Measurements from ENCODE around the gene CCDC88A.
"Not testable (repeated sequence)": the region's sequence is repeated elsewhere in the genome, so short reads cannot be mapped to it uniquely, and the experiment has no call there.

Gene CCDC88A, protein sequence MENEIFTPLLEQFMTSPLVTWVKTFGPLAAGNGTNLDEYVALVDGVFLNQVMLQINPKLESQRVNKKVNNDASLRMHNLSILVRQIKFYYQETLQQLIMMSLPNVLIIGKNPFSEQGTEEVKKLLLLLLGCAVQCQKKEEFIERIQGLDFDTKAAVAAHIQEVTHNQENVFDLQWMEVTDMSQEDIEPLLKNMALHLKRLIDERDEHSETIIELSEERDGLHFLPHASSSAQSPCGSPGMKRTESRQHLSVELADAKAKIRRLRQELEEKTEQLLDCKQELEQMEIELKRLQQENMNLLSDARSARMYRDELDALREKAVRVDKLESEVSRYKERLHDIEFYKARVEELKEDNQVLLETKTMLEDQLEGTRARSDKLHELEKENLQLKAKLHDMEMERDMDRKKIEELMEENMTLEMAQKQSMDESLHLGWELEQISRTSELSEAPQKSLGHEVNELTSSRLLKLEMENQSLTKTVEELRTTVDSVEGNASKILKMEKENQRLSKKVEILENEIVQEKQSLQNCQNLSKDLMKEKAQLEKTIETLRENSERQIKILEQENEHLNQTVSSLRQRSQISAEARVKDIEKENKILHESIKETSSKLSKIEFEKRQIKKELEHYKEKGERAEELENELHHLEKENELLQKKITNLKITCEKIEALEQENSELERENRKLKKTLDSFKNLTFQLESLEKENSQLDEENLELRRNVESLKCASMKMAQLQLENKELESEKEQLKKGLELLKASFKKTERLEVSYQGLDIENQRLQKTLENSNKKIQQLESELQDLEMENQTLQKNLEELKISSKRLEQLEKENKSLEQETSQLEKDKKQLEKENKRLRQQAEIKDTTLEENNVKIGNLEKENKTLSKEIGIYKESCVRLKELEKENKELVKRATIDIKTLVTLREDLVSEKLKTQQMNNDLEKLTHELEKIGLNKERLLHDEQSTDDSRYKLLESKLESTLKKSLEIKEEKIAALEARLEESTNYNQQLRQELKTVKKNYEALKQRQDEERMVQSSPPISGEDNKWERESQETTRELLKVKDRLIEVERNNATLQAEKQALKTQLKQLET (N-terminal part only)

GRCh38 chr2:55419679-55420438 is at the start of gene CCDC88A:
CCDC88A (minus strand) TSS chr2:55419856; CDS start chr2:55419079, 777 bp downstream.
- H3K27ac ChIP-seq (ENCODE audit: low read length), result no peak within 1 kb of the TSS
- H3K9me3 ChIP-seq (ENCODE audit: control insufficient read depth, low read depth, low read length), result no peaks in the 10 kb centered on the region
- peak within 1 kb of the TSS; percentile 73 for H3K9ac ChIP-seq (ENCODE audit: low read length)
- no peaks in the 10 kb centered on the region for H3K36me3 ChIP-seq (ENCODE audit: control insufficient read depth, low read depth, low read length)
- H3K4me1 ChIP-seq (ENCODE audit: control insufficient read depth, low read depth, low read length), result peaks cover 14% of the 10 kb centered on the region
- H3K27me3 ChIP-seq (ENCODE audit: control insufficient read depth, insufficient read depth, low read length), result no peaks in the 10 kb centered on the region
- H3K4me3 ChIP-seq (ENCODE audit: low read length), result peak within 1 kb of the TSS; percentile 89

GRCh38 chr2:55461679-55462078 is 42.0 kb upstream of the CCDC88A start:
- Histone ChIP-seq H3K9ac (ENCODE audit: low read length) (no peak overlapping the region), H3K27ac (ENCODE audit: low read length) (no peak overlapping the region), H3K9me3 (ENCODE audit: control insufficient read depth, low read depth, low read length) (no peaks in the 10 kb centered on the region), H3K27me3 (ENCODE audit: control insufficient read depth, insufficient read depth, low read length) (no peaks in the 10 kb centered on the region), H3K4me3 (ENCODE audit: low read length) (no peak overlapping the region), H3K36me3 (ENCODE audit: control insufficient read depth, low read depth, low read length) (no peaks in the 10 kb centered on the region), H3K4me1 (ENCODE audit: control insufficient read depth, low read depth, low read length) (no peaks in the 10 kb centered on the region)

- no peaks in the 10 kb centered on the region for H3K4me1 ChIP-seq (ENCODE audit: control insufficient read depth, low read depth, low read length)
- no peak overlapping the region for H3K4me3 ChIP-seq (ENCODE audit: low read length)
- no peak overlapping the region for H3K9ac ChIP-seq (ENCODE audit: low read length)
- no peaks in the 10 kb centered on the region for H3K27me3 ChIP-seq (ENCODE audit: control insufficient read depth, insufficient read depth, low read length)
- no peak overlapping the region for H3K27ac ChIP-seq (ENCODE audit: low read length)
- no peaks in the 10 kb centered on the region for H3K9me3 ChIP-seq (ENCODE audit: control insufficient read depth, low read depth, low read length)
- H3K36me3 ChIP-seq (ENCODE audit: control insufficient read depth, low read depth, low read length), result no peaks in the 10 kb centered on the region
Measured at GRCh38 chr2:55460562-55460961, 40.9 kb upstream of the CCDC88A start.

- Histone ChIP-seq H3K27me3 (ENCODE audit: control insufficient read depth, insufficient read depth, low read length) (no peaks in the 10 kb centered on the region), H3K36me3 (ENCODE audit: control insufficient read depth, low read depth, low read length) (no peaks in the 10 kb centered on the region), H3K4me3 (ENCODE audit: low read length) (no peak overlapping the region), H3K4me1 (ENCODE audit: control insufficient read depth, low read depth, low read length) (no peaks in the 10 kb centered on the region), H3K9ac (ENCODE audit: low read length) (no peak overlapping the region), H3K9me3 (ENCODE audit: control insufficient read depth, low read depth, low read length) (no peaks in the 10 kb centered on the region), H3K27ac (ENCODE audit: low read length) (no peak overlapping the region)
Measured at GRCh38 chr2:55459714-55460274, 40.1 kb upstream of the CCDC88A start.

DNA sequence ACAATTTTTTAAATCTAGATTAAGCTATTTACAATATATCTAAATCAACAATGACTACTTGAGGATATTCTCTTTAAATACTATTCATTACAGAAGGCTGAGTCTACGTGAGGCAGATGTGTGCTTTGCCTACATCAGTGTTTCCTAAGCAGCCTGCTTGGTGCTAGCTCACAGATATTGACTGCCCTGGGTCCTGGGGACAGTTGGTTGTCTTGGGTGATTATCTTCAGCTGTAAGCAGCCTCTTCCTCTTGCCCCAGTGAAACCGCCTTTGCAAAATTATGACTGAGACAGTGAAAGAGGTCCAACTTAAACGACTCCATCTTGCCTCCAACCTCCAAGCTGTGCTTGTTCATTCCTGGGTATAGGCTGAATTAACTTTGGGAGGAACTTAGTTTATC is 39.6 kb upstream of the CCDC88A start:
- no peak overlapping the region for H3K27ac ChIP-seq (ENCODE audit: low read length)
- H3K27me3 ChIP-seq (ENCODE audit: control insufficient read depth, insufficient read depth, low read length), result no peaks in the 10 kb centered on the region
- no peak overlapping the region for H3K9ac ChIP-seq (ENCODE audit: low read length)
- H3K9me3 ChIP-seq (ENCODE audit: control insufficient read depth, low read depth, low read length), result no peaks in the 10 kb centered on the region
- no peaks in the 10 kb centered on the region for H3K36me3 ChIP-seq (ENCODE audit: control insufficient read depth, low read depth, low read length)
- H3K4me1 ChIP-seq (ENCODE audit: control insufficient read depth, low read depth, low read length), result no peaks in the 10 kb centered on the region
- H3K4me3 ChIP-seq (ENCODE audit: low read length), result no peak overlapping the region

GRCh38 chr2:55454121-55454520 is 34.5 kb upstream of the CCDC88A start:
- no peaks in the 10 kb centered on the region for H3K9me3 ChIP-seq (ENCODE audit: control insufficient read depth, low read depth, low read length)
- H3K36me3 ChIP-seq (ENCODE audit: control insufficient read depth, low read depth, low read length), result no peaks in the 10 kb centered on the region
- no peaks in the 10 kb centered on the region for H3K27me3 ChIP-seq (ENCODE audit: control insufficient read depth, insufficient read depth, low read length)
- no peaks in the 10 kb centered on the region for H3K4me1 ChIP-seq (ENCODE audit: control insufficient read depth, low read depth, low read length)
- H3K4me3 ChIP-seq (ENCODE audit: low read length), result no peak overlapping the region
- no peak overlapping the region for H3K9ac ChIP-seq (ENCODE audit: low read length)
- H3K27ac ChIP-seq (ENCODE audit: low read length), result no peak overlapping the region

GRCh38 chr2:55452879-55453278 is 33.2 kb upstream of the CCDC88A start:
- H3K36me3 ChIP-seq (ENCODE audit: control insufficient read depth, low read depth, low read length), result no peaks in the 10 kb centered on the region
- H3K27ac ChIP-seq (ENCODE audit: low read length), result no peak overlapping the region
- H3K9me3 ChIP-seq (ENCODE audit: control insufficient read depth, low read depth, low read length), result no peaks in the 10 kb centered on the region
- H3K9ac ChIP-seq (ENCODE audit: low read length), result no peak overlapping the region
- H3K4me3 ChIP-seq (ENCODE audit: low read length), result no peak overlapping the region
- H3K27me3 ChIP-seq (ENCODE audit: control insufficient read depth, insufficient read depth, low read length), result no peaks in the 10 kb centered on the region
- H3K4me1 ChIP-seq (ENCODE audit: control insufficient read depth, low read depth, low read length), result no peaks in the 10 kb centered on the region

DNA sequence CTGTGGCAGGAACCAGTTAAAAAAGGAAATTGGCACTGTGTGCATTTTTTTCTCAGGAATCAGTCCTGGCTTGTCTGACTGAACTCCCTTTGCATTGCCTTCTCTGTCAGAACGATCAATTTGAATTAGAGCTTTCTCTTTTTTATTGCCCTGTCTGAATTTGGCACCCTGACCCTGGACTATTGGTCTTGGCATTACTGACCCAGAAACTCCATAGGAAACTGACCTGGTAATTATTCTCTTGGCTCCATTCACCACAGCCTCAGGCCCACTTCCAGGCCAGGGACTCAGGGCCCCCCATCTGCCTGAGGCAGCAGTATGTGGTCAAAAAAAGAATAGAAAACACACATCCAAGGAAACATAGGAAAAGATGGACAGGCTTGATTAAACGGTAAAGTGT is 32.0 kb upstream of the CCDC88A start:
- Histone ChIP-seq H3K4me1 (ENCODE audit: control insufficient read depth, low read depth, low read length) (no peaks in the 10 kb centered on the region), H3K4me3 (ENCODE audit: low read length) (no peak overlapping the region), H3K9ac (ENCODE audit: low read length) (no peak overlapping the region), H3K27ac (ENCODE audit: low read length) (no peak overlapping the region), H3K27me3 (ENCODE audit: control insufficient read depth, insufficient read depth, low read length) (no peaks in the 10 kb centered on the region), H3K36me3 (ENCODE audit: control insufficient read depth, low read depth, low read length) (no peaks in the 10 kb centered on the region), H3K9me3 (ENCODE audit: control insufficient read depth, low read depth, low read length) (no peaks in the 10 kb centered on the region)

GRCh38 chr2:55450014-55450413 is 30.4 kb upstream of the CCDC88A start:
- H3K9me3 ChIP-seq (ENCODE audit: control insufficient read depth, low read depth, low read length); H3K4me1 ChIP-seq (ENCODE audit: control insufficient read depth, low read depth, low read length); H3K9ac ChIP-seq (ENCODE audit: low read length); H3K27ac ChIP-seq (ENCODE audit: low read length); H3K27me3 ChIP-seq (ENCODE audit: control insufficient read depth, insufficient read depth, low read length); H3K36me3 ChIP-seq (ENCODE audit: control insufficient read depth, low read depth, low read length); H3K4me3 ChIP-seq (ENCODE audit: low read length): not testable (repeated sequence)

GRCh38 chr2:55442045-55442760 is 22.5 kb upstream of the CCDC88A start:
- H3K9ac ChIP-seq (ENCODE audit: low read length); H3K4me1 ChIP-seq (ENCODE audit: control insufficient read depth, low read depth, low read length): not testable (repeated sequence)

More at GRCh38 chr2:55442045-55442760, 22.5 kb upstream of the CCDC88A start:
- not testable (repeated sequence) for H3K4me3 ChIP-seq (ENCODE audit: low read length); H3K9me3 ChIP-seq (ENCODE audit: control insufficient read depth, low read depth, low read length); H3K27ac ChIP-seq (ENCODE audit: low read length); H3K27me3 ChIP-seq (ENCODE audit: control insufficient read depth, insufficient read depth, low read length); H3K36me3 ChIP-seq (ENCODE audit: control insufficient read depth, low read depth, low read length)
